ENCODE results near the gene TMEM89. TPM values are rescaled to one million over a fixed set of nuclear protein-coding genes. Genes with fewer than 3 reads are reported as not detected.

Gene TMEM89
- total and polyA plus RNA-seq, 7 experiments from 2014 or later: not detected

DNA sequence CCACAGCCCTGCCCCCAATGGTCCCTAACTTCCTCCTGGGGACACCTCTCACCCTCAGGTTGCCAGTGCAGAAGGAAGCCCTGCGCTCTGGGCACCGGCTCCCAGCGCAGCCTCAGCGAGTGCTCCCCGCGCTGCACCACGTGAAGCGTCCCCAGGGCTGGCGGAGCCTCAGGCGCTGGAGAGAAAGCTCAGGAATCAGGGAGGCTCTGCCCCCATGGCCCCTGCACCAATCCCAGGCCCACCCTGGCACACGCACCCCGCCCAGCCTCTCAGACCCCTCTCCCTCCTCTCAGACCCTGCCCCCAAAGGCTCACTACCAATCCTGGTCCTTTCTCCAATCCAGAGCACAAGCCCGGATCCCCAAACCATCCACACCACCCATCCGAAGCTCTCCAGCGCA is 33.3 kb downstream of the TMEM89 start:
- Mint-ChIP-seq H3K27me3 (peaks cover 15 to 40% (median 27%) of the 10 kb centered on the region in 5 donors), H3K36me3 (peaks cover 0 to 3% (median 0%) of the 10 kb centered on the region in 5 donors), H3K27ac (no peak overlapping the region), H3K4me1 (peaks cover 0 to 11% (median 0%) of the 10 kb centered on the region in 7 donors), H3K9me3 (peaks cover 0 to 1% (median 0%) of the 10 kb centered on the region in 11 donors), H3K4me3 (peak overlapping the region in 1 of 10 donors; percentile 31)
- Histone ChIP-seq H3K4me1 (ENCODE audit: control insufficient read depth in 2 of 2, insufficient read depth in 2 of 2, low read length in 2 of 2) (no peaks in the 10 kb centered on the region), H3K4me3 (ENCODE audit: low read length) (no peak overlapping the region), H3K27me3 (ENCODE audit: control insufficient read depth in 2 of 2, insufficient read depth in 2 of 2, low read length in 2 of 2) (no peaks in the 10 kb centered on the region), H3K36me3 (ENCODE audit: control insufficient read depth in 2 of 3, insufficient read depth in 3 of 3, low read length in 3 of 3) (no peaks in the 10 kb centered on the region), H3K9me3 (ENCODE audit: control insufficient read depth in 2 of 3, low read length in 3 of 3) (no peaks in the 10 kb centered on the region), H3K27ac (ENCODE audit: low read depth, low read length) (no peak overlapping the region)
- ATAC-seq (no peak), DNase-seq (no peak)
- CTCF ChIA-PET: no interaction called here
- POLR2A ChIA-PET: no interaction called here
- intact Hi-C loops (cut with micrococcal nuclease): no loop called here

DNA sequence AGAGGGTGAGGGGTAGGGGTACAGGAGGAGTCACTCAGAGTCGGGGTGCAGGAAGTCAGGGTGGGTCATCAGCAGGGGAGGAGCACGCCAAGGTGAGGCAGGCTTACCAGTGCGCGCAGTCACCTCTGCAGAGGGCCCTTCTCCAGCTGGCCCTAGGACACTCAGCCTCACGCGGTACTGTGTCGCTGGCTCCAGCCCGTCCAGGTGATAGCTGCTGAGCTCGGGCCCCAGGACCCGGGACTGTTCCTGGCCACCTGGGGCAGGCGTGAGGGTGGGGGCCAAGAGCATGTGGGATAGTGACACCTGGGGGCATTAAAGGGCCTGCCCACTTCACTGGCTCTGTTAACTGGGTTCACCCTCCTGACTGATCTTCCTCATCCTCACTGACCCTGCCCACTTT is 33.9 kb downstream of the TMEM89 start:
- no peak overlapping the region for H3K27ac Mint-ChIP-seq
- no peak for ATAC-seq
- no peaks in the 10 kb centered on the region for H3K27me3 ChIP-seq (ENCODE audit: control insufficient read depth in 2 of 2, insufficient read depth in 2 of 2, low read length in 2 of 2)
- no peaks in the 10 kb centered on the region for H3K36me3 ChIP-seq (ENCODE audit: control insufficient read depth in 2 of 3, insufficient read depth in 3 of 3, low read length in 3 of 3)
- ChIA-PET POLR2A (no interaction called here), CTCF (no interaction called here)
- no peaks in the 10 kb centered on the region for H3K4me1 ChIP-seq (ENCODE audit: control insufficient read depth in 2 of 2, insufficient read depth in 2 of 2, low read length in 2 of 2)
- DNase-seq: no peak
- peaks cover 0 to 3% (median 0%) of the 10 kb centered on the region in 5 donors for H3K36me3 Mint-ChIP-seq
- H3K4me1 Mint-ChIP-seq: peaks cover 0 to 11% (median 0%) of the 10 kb centered on the region in 7 donors
- peak overlapping the region in 1 of 10 donors; percentile 31 for H3K4me3 Mint-ChIP-seq
- no peak overlapping the region for H3K27ac ChIP-seq (ENCODE audit: low read depth, low read length)
- peaks cover 0 to 1% (median 0%) of the 10 kb centered on the region in 11 donors for H3K9me3 Mint-ChIP-seq
- peaks cover 15 to 34% (median 23%) of the 10 kb centered on the region in 5 donors for H3K27me3 Mint-ChIP-seq
- H3K4me3 ChIP-seq (ENCODE audit: low read length): no peak overlapping the region
- H3K9me3 ChIP-seq (ENCODE audit: control insufficient read depth in 2 of 3, low read length in 3 of 3): no peaks in the 10 kb centered on the region
- intact Hi-C loops (cut with micrococcal nuclease): no loop called here

DNA sequence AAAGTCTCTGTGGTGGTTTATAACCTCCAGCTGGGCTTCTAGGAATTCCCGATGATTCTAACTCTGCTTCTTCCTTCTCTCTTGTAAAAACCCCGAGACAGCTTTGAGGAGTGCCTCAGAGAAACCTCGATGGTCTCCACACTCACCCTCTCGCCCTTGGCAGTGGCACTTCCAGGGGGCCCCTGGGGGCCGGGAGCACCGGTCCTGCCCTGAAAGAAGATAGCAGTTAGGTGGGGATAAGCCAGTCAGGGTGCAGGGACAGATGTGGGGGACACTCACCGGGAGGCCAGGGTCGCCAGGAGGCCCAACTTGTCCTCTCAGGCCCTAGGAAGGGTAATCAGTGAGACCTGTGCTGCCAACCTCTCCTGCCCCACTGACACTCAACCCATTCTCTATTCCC is 36.2 kb downstream of the TMEM89 start:
- intact Hi-C loops (cut with micrococcal nuclease): no loop called here
- Histone ChIP-seq H3K9me3 (ENCODE audit: control insufficient read depth in 2 of 3, low read length in 3 of 3) (no peaks in the 10 kb centered on the region), H3K4me3 (ENCODE audit: low read length) (no peak overlapping the region), H3K4me1 (ENCODE audit: control insufficient read depth in 2 of 2, insufficient read depth in 2 of 2, low read length in 2 of 2) (no peaks in the 10 kb centered on the region), H3K27ac (ENCODE audit: low read depth, low read length) (no peak overlapping the region), H3K27me3 (ENCODE audit: control insufficient read depth in 2 of 2, insufficient read depth in 2 of 2, low read length in 2 of 2) (no peaks in the 10 kb centered on the region), H3K36me3 (ENCODE audit: control insufficient read depth in 2 of 3, insufficient read depth in 3 of 3, low read length in 3 of 3) (no peaks in the 10 kb centered on the region)
- no peak for DNase-seq
- H3K4me1 Mint-ChIP-seq: peaks cover 0 to 11% (median 0%) of the 10 kb centered on the region in 7 donors
- no peaks in the 10 kb centered on the region for H3K9me3 Mint-ChIP-seq
- H3K27me3 Mint-ChIP-seq: peaks cover 6 to 25% (median 16%) of the 10 kb centered on the region in 5 donors
- H3K36me3 Mint-ChIP-seq: no peaks in the 10 kb centered on the region
- POLR2A ChIA-PET: no interaction called here
- CTCF ChIA-PET: no interaction called here
- no peak overlapping the region for H3K4me3 Mint-ChIP-seq
- H3K27ac Mint-ChIP-seq: no peak overlapping the region
- ATAC-seq: no peak

DNA sequence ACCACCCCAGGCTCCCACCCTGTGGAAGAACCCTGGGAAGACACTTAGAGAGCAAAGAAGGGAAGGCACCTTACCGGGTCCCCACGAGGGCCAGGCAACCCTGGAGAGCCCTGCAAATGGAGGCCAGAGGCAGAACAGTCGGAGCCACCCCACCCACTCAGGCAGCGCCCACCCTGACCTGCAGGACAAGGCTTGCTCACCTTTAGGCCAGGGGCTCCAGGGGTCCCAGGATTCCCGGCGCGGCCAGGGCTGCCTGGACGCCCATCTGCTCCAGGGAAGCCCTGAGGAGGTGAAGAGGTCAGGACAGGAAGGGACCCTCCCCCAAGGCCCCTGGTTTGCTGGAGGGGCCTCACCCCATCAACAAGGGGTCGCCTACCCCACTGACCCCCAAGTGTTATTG is 36.7 kb downstream of the TMEM89 start:
- Histone ChIP-seq H3K9me3 (ENCODE audit: control insufficient read depth in 2 of 3, low read length in 3 of 3) (no peaks in the 10 kb centered on the region), H3K27me3 (ENCODE audit: control insufficient read depth in 2 of 2, insufficient read depth in 2 of 2, low read length in 2 of 2) (no peaks in the 10 kb centered on the region), H3K4me1 (ENCODE audit: control insufficient read depth in 2 of 2, insufficient read depth in 2 of 2, low read length in 2 of 2) (no peaks in the 10 kb centered on the region), H3K4me3 (ENCODE audit: low read length) (no peak overlapping the region), H3K36me3 (ENCODE audit: control insufficient read depth in 2 of 3, insufficient read depth in 3 of 3, low read length in 3 of 3) (no peaks in the 10 kb centered on the region), H3K27ac (ENCODE audit: low read depth, low read length) (no peak overlapping the region)
- peaks cover 6 to 23% (median 14%) of the 10 kb centered on the region in 5 donors for H3K27me3 Mint-ChIP-seq
- no peaks in the 10 kb centered on the region for H3K36me3 Mint-ChIP-seq
- ChIA-PET CTCF (no interaction called here), POLR2A (no interaction called here)
- ATAC-seq (no peak), DNase-seq (no peak)
- H3K27ac Mint-ChIP-seq: no peak overlapping the region
- H3K4me3 Mint-ChIP-seq: no peak overlapping the region
- peaks cover 0 to 1% (median 0%) of the 10 kb centered on the region in 11 donors for H3K9me3 Mint-ChIP-seq
- intact Hi-C loops (cut with micrococcal nuclease): no loop called here
- peaks cover 0 to 9% (median 0%) of the 10 kb centered on the region in 7 donors for H3K4me1 Mint-ChIP-seq

DNA sequence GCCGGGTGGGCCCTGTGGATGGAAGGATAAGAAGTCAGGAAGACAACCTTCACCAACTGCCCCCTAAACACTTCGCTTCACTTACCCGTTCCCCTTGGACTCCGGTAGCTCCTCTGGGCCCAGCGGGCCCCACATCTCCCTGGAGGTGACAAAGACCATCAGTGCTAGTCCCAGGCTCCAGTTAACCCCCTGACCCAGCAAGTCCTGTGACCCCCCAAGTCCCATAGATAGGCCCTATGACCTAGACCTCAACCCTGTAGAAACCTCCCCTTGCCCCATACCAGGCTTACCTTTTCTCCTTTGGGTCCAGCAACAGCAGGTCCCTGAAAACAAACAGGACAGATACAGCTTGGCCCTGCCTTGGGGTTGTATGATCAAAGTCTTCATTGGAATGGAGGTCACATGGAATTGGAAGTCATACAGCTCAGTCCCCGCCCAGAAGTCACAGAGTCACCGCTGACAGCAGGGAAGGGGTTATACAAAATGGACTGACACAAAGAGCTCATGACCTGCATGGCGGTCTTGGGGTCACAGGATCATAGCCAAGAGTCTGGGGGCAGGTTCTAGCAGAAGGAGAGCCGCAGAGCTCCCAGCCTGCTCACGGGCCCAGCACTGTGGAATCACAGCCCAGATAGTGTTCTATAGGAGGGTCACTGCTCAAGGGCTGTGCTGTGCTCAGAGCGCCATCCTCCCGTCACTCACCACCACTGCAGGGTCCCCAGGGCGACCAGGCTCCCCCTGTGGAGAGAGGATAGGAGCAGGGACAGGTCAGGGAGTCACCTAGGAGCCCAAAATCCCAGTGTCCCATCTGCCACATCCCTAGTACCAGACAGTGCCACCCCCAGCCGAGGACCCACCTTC is 39.7 kb downstream of the TMEM89 start:
- Mint-ChIP-seq H3K27me3 (no peaks in the 10 kb centered on the region), H3K4me1 (no peaks in the 10 kb centered on the region), H3K27ac (peak overlapping the region in 1 of 9 donors; percentile 41), H3K36me3 (no peaks in the 10 kb centered on the region), H3K4me3 (peak overlapping the region in 1 of 10 donors; percentile 8), H3K9me3 (peaks cover 0 to 1% (median 0%) of the 10 kb centered on the region in 11 donors)
- intact Hi-C loops (cut with micrococcal nuclease): no loop called here
- CTCF ChIA-PET: no interaction called here
- H3K9me3 ChIP-seq (ENCODE audit: control insufficient read depth in 2 of 3, low read length in 3 of 3): no peaks in the 10 kb centered on the region
- ATAC-seq (no peak), DNase-seq (no peak)
- H3K36me3 ChIP-seq (ENCODE audit: control insufficient read depth in 2 of 3, insufficient read depth in 3 of 3, low read length in 3 of 3): no peaks in the 10 kb centered on the region
- H3K27me3 ChIP-seq (ENCODE audit: control insufficient read depth in 2 of 2, insufficient read depth in 2 of 2, low read length in 2 of 2): no peaks in the 10 kb centered on the region
- no peak overlapping the region for H3K27ac ChIP-seq (ENCODE audit: low read depth, low read length)
- POLR2A ChIA-PET: no interaction called here
- H3K4me3 ChIP-seq (ENCODE audit: low read length): no peak overlapping the region
- no peaks in the 10 kb centered on the region for H3K4me1 ChIP-seq (ENCODE audit: control insufficient read depth in 2 of 2, insufficient read depth in 2 of 2, low read length in 2 of 2)

DNA sequence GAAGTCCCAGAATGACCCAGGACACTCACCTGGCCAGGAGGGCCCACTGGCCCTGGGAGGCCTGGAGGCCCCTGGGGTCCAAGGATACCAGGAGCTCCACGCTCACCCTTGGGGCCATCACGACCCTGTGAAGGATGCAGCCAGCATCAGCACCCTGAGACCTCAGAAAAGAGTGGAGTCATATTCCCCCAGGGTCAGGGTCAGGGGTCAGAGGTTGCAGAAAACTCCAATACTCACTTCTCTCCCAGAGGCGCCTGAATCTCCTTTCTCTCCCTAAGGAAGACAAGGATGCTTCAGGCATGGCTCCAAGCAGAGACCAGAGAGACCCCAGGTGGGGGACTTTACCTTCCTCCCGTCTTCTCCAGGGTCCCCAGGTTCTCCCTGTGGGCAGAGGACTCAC is 44.9 kb downstream of the TMEM89 start:
- no peaks in the 10 kb centered on the region for H3K36me3 Mint-ChIP-seq
- CTCF ChIA-PET: no interaction called here
- no peaks in the 10 kb centered on the region for H3K4me1 Mint-ChIP-seq
- Histone ChIP-seq H3K9me3 (ENCODE audit: control insufficient read depth in 2 of 3, low read length in 3 of 3) (no peaks in the 10 kb centered on the region), H3K4me1 (ENCODE audit: control insufficient read depth in 2 of 2, insufficient read depth in 2 of 2, low read length in 2 of 2) (no peaks in the 10 kb centered on the region), H3K27ac (ENCODE audit: low read depth, low read length) (no peak overlapping the region), H3K27me3 (ENCODE audit: control insufficient read depth in 2 of 2, insufficient read depth in 2 of 2, low read length in 2 of 2) (no peaks in the 10 kb centered on the region), H3K36me3 (ENCODE audit: control insufficient read depth in 2 of 3, insufficient read depth in 3 of 3, low read length in 3 of 3) (no peaks in the 10 kb centered on the region), H3K4me3 (ENCODE audit: low read length) (no peak overlapping the region)
- intact Hi-C loops (cut with micrococcal nuclease): no loop called here
- H3K9me3 Mint-ChIP-seq: peaks cover 0 to 2% (median 0%) of the 10 kb centered on the region in 11 donors
- H3K27ac Mint-ChIP-seq: no peak overlapping the region
- POLR2A ChIA-PET: no interaction called here
- H3K4me3 Mint-ChIP-seq: no peak overlapping the region
- DNase-seq (no peak), ATAC-seq (no peak)
- H3K27me3 Mint-ChIP-seq: no peaks in the 10 kb centered on the region

DNA sequence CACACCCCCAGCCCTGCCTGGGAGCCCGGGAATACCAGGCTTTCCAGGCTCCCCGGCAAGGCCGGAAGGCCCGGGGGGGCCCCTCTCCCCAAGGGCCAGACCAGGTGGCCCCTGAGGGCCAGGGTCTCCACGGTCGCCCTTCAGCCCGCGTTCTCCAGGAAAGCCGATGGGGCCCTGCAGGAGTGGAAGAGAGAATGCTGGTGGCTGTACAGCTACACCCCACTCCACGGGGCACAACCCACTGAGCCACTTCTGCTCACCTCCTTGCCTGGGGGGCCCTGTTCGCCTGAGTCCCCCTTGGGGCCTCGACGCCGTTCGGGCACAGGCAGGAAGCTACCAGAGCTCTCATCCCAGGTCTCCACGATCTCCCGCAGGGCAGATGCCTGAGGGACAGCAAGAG is 46.2 kb downstream of the TMEM89 start:
- Histone ChIP-seq H3K36me3 (ENCODE audit: control insufficient read depth in 2 of 3, insufficient read depth in 3 of 3, low read length in 3 of 3) (no peaks in the 10 kb centered on the region), H3K4me1 (ENCODE audit: control insufficient read depth in 2 of 2, insufficient read depth in 2 of 2, low read length in 2 of 2) (no peaks in the 10 kb centered on the region), H3K27me3 (ENCODE audit: control insufficient read depth in 2 of 2, insufficient read depth in 2 of 2, low read length in 2 of 2) (no peaks in the 10 kb centered on the region), H3K4me3 (ENCODE audit: low read length) (no peak overlapping the region), H3K27ac (ENCODE audit: low read depth, low read length) (no peak overlapping the region), H3K9me3 (ENCODE audit: control insufficient read depth in 2 of 3, low read length in 3 of 3) (no peaks in the 10 kb centered on the region)
- CTCF ChIA-PET: no interaction called here
- no peak for DNase-seq
- Mint-ChIP-seq H3K4me1 (no peaks in the 10 kb centered on the region), H3K27me3 (no peaks in the 10 kb centered on the region), H3K4me3 (no peak overlapping the region), H3K9me3 (peaks cover 0 to 2% (median 0%) of the 10 kb centered on the region in 11 donors), H3K36me3 (no peaks in the 10 kb centered on the region), H3K27ac (no peak overlapping the region)
- POLR2A ChIA-PET: no interaction called here
- intact Hi-C loops (cut with micrococcal nuclease): no loop called here
- no peak for ATAC-seq
